H1 (cell line): ENCODE measurements around the gene CLDN6. TPM values are rescaled to one million over a fixed set of nuclear protein-coding genes. Genes with fewer than 3 reads are reported as not detected.

Experiments used
- CTCF ChIA-PET: fragments of 300-600 bp; sonication (Branson Sonifier 250); formaldehyde crosslinking; loops from one replicate; lab custom pipeline; 2021; ENCODE audit not compliant: partially characterized antibody; lab: Charles Lee
- POLR2A ChIA-PET: fragments of 300-600 bp; sonication (Branson Sonifier 250); formaldehyde crosslinking; loops from one replicate; lab custom pipeline; 2021; ENCODE audit warnings: inconsistent platforms; ENCODE audit not compliant: partially characterized antibody; lab: Charles Lee
- DNase-seq, 2 experiments: peaks; one replicate each; pipeline versions ENCODE4 v3.0.0 to v3.0.0-alpha.2; 2010 to 2022; ENCODE audit warnings: low spot score in 2 of 2, low read depth in 1 of 2, mixed read lengths in 1 of 2
- FAIRE-seq: peaks from 2 replicates; lab custom pipeline; 2011; peaks lifted over from hg19 to GRCh38; lab: Jason Lieb, UNC
- H2AFZ ChIP-seq: 2 replicates; pipeline ENCODE4 v1.8.1; 2012; ENCODE audit warnings: low read length, inconsistent platforms
- H2AK5ac ChIP-seq: 2 replicates; pipeline ENCODE4 v1.6.1; 2013; ENCODE audit warnings: low read depth, low read length
- H2BK120ac ChIP-seq: replicated peaks from 2 replicates; pipeline ENCODE3; 2013; ENCODE audit warnings: low read depth, low read length, inconsistent platforms
- H2BK12ac ChIP-seq: 2 replicates; pipeline ENCODE4 v1.6.1; 2013; ENCODE audit warnings: low read depth, low read length
- H2BK15ac ChIP-seq: 2 replicates; pipeline ENCODE4 v1.6.1; 2013; ENCODE audit warnings: low read length
- H2BK20ac ChIP-seq: 2 replicates; pipeline ENCODE4 v1.6.1; 2013; ENCODE audit warnings: low read length
- H2BK5ac ChIP-seq: 2 replicates; pipeline ENCODE4 v1.6.1; 2013; ENCODE audit warnings: low read depth, low read length
- H3K14ac ChIP-seq: 2 replicates; pipeline ENCODE4 v1.6.1; 2013; ENCODE audit warnings: inconsistent platforms; ENCODE audit not compliant: insufficient read length
- H3K18ac ChIP-seq: 2 replicates; pipeline ENCODE4 v1.6.1; 2013; ENCODE audit warnings: low read length; ENCODE audit errors: extremely low read depth
- H3K23ac ChIP-seq: 2 replicates; pipeline ENCODE4 v1.6.1; 2013; ENCODE audit warnings: inconsistent platforms; ENCODE audit not compliant: insufficient read length
- H3K23me2 ChIP-seq: 2 replicates; pipeline ENCODE4 v1.6.1; 2013; ENCODE audit warnings: low read depth, low read length
- H3K27ac ChIP-seq: 2 replicates; pipeline ENCODE4 v1.6.1; 2011; ENCODE audit warnings: low read depth, low read length, inconsistent platforms
- H3K27me3 ChIP-seq, 4 experiments: replicated peaks in 1 of 4; 1 replicate in 1 of 4; 2 replicates in 3 of 4; pipeline versions ENCODE4 v1.6.1 to v1.8.1; 2011 to 2013; ENCODE audit warnings: low read length in 3 of 4, mild to moderate bottlenecking in 3 of 4, inconsistent platforms in 2 of 4, mixed read lengths in 2 of 4, moderate library complexity in 1 of 4; ENCODE audit not compliant: control insufficient read depth in 3 of 4, insufficient read depth in 3 of 4; ENCODE audit errors: extremely low read depth in 1 of 4
- H3K36me3 ChIP-seq, 4 experiments: 2 replicates each; pipeline versions ENCODE4 v1.6.1 to v1.8.1; 2011 to 2013; ENCODE audit warnings: mild to moderate bottlenecking in 4 of 4, low read length in 3 of 4, moderate library complexity in 2 of 4, control low read depth in 1 of 4, inconsistent platforms in 1 of 4; ENCODE audit not compliant: insufficient read depth in 4 of 4, control insufficient read depth in 2 of 4
- H3K4ac ChIP-seq: replicated peaks from 2 replicates; pipeline ENCODE3; 2013; ENCODE audit warnings: low read length, low read depth, mixed read lengths, inconsistent platforms; ENCODE audit not compliant: insufficient read length
- H3K4me1 ChIP-seq, 4 experiments: replicated peaks in 1 of 4; 1 replicate in 1 of 4; 2 replicates in 3 of 4; pipeline versions ENCODE4 v1.6.1 to v1.8.1; 2011 to 2013; ENCODE audit warnings: low read length in 3 of 4, inconsistent platforms in 2 of 4, mixed read lengths in 1 of 4; ENCODE audit not compliant: insufficient read depth in 4 of 4, control insufficient read depth in 3 of 4
- H3K4me2 ChIP-seq, 2 experiments: 2 replicates each; pipeline versions ENCODE4 v1.6.1 to v1.8.1; 2011 to 2013; ENCODE audit warnings: low read depth in 2 of 2, low read length in 2 of 2, control low read depth in 1 of 2, inconsistent platforms in 1 of 2, mild to moderate bottlenecking in 1 of 2; ENCODE audit not compliant: insufficient read depth in 1 of 2
- H3K4me3 ChIP-seq, 4 experiments: fragments of 200-600, 300-600 bp in 1 of 4; sonication (generic), shearing (Covaris generic), sonication (Bioruptor Twin) in 1 of 4; 2 replicates each; pipeline versions ENCODE4 v1.5.1 to v1.8.1; 2011 to 2016; ENCODE audit warnings: low read length in 4 of 4, low read depth in 3 of 4, control low read depth in 2 of 4, inconsistent platforms in 2 of 4, mild to moderate bottlenecking in 2 of 4, mixed read lengths in 1 of 4, moderate library complexity in 1 of 4; ENCODE audit not compliant: insufficient read depth in 2 of 4; ENCODE audit errors: extremely low read depth in 1 of 4
- H3K56ac ChIP-seq: replicated peaks from 2 replicates; pipeline ENCODE3; 2013; ENCODE audit warnings: low read depth, mild to moderate bottlenecking, mixed read lengths, low read length, inconsistent platforms; ENCODE audit not compliant: insufficient read length
- H3K79me1 ChIP-seq: 2 replicates; pipeline ENCODE4 v1.6.1; 2013; ENCODE audit warnings: low read depth, low read length, control low read depth
- H3K79me2 ChIP-seq, 2 experiments: 2 replicates each; pipeline versions ENCODE4 v1.6.1 to v1.8.1; 2012 to 2013; ENCODE audit warnings: low read length in 2 of 2, mild to moderate bottlenecking in 2 of 2, inconsistent platforms in 1 of 2; ENCODE audit not compliant: insufficient read depth in 2 of 2, control insufficient read depth in 1 of 2
- H3K9ac ChIP-seq, 4 experiments: replicated peaks in 1 of 4; 1 replicate in 1 of 4; 2 replicates in 3 of 4; pipeline versions ENCODE4 v1.6.1 to v1.8.1; 2011 to 2013; ENCODE audit warnings: low read depth in 3 of 4, low read length in 3 of 4, control low read depth in 2 of 4, mild to moderate bottlenecking in 2 of 4, moderate library complexity in 2 of 4, inconsistent platforms in 1 of 4; ENCODE audit errors: extremely low read depth in 1 of 4
- H3K9me3 ChIP-seq, 2 experiments: 2 replicates each; pipeline versions ENCODE4 v1.6.1 to v1.8.1; 2012 to 2013; ENCODE audit warnings: mild to moderate bottlenecking in 2 of 2, moderate library complexity in 2 of 2, control low read depth in 1 of 2, inconsistent platforms in 1 of 2, low read depth in 1 of 2, low read length in 1 of 2, mixed read lengths in 1 of 2; ENCODE audit not compliant: insufficient read depth in 2 of 2
- H4K20me1 ChIP-seq, 2 experiments: replicated peaks in 1 of 2; 2 replicates each; pipeline versions ENCODE3 to v1.8.1; 2011 to 2013; ENCODE audit warnings: inconsistent platforms in 2 of 2, low read length in 2 of 2, mild to moderate bottlenecking in 1 of 2; ENCODE audit not compliant: insufficient read depth in 2 of 2, control insufficient read depth in 1 of 2
- H4K5ac ChIP-seq: 2 replicates; pipeline ENCODE4 v1.6.1; 2013; ENCODE audit warnings: low read length, low read depth, mixed read lengths, inconsistent platforms; ENCODE audit not compliant: insufficient read length
- H4K8ac ChIP-seq: 2 replicates; pipeline ENCODE4 v1.8.0; 2013; ENCODE audit warnings: mild to moderate bottlenecking, moderate library complexity, low read length, inconsistent platforms; ENCODE audit not compliant: insufficient read depth; ENCODE audit errors: extremely low read depth
- H4K91ac ChIP-seq: replicated peaks from 2 replicates; pipeline ENCODE3; 2013; ENCODE audit warnings: low read length, mixed read lengths, inconsistent platforms; ENCODE audit not compliant: insufficient read length
- ASH2L ChIP-seq: fragments of 200-600, 300-600 bp; sonication (generic); IDR thresholded peaks from one replicate; pipeline ENCODE4 v1.7.1; 2017; ENCODE audit warnings: low read length
- BCL11A ChIP-seq, 2 experiments: IDR thresholded peaks; one replicate each; pipeline ENCODE4 v1.6.1; 2011; ENCODE audit warnings: low read depth in 2 of 2, low read length in 2 of 2, mild to moderate bottlenecking in 2 of 2
- E2F6 ChIP-seq: IDR thresholded peaks from 2 replicates; pipeline ENCODE4 v1.6.1; 2012; ENCODE audit warnings: inconsistent platforms
- JUN ChIP-seq: IDR thresholded peaks from 2 replicates; pipeline ENCODE4 v1.6.1; 2011; ENCODE audit warnings: low read depth, mild to moderate bottlenecking, improper control_type of control experiment, low read length
- NRF1 ChIP-seq: IDR thresholded peaks from 2 replicates; pipeline ENCODE4 v1.6.1; 2011; ENCODE audit warnings: mild to moderate bottlenecking, low read depth, low read length, improper control_type of control experiment
- SIN3A ChIP-seq, 2 experiments: IDR thresholded peaks in 1 of 2; conservative IDR thresholded peaks in 1 of 2; 2 replicates each; pipeline ENCODE4 v1.6.1; 2011 to 2012; ENCODE audit warnings: low read length in 2 of 2, improper control_type of control experiment in 1 of 2, low read depth in 1 of 2, mild to moderate bottlenecking in 1 of 2
- TAF1 ChIP-seq: IDR thresholded peaks from 2 replicates; pipeline ENCODE4 v1.6.1; 2011; ENCODE audit warnings: mild to moderate bottlenecking, low read depth, low read length
- WGBS, 2 experiments: shearing (Covaris generic) in 1 of 2; methylation state at CpG; one replicate each; pipeline versions ENCODE4 v1.1.6 to v1.1.7; 2013 to 2015; ENCODE audit warnings: low lambda C conversion rate in 2 of 2, mixed read lengths in 2 of 2, inconsistent platforms in 1 of 2, low coverage in 1 of 2, missing lambda C conversion rate in 1 of 2; ENCODE audit not compliant: insufficient replicate concordance in 2 of 2, insufficient coverage in 1 of 2, insufficient read length in 1 of 2; ENCODE audit errors: extremely low coverage in 1 of 2, missing lambda C conversion rate in 1 of 2; 5-methylcytosine and 5-hydroxymethylcytosine counted together
- polyA plus RNA-seq, 7 experiments: library from polyadenylated mRNA; depleted of rRNA in 3 of 7; stranded (reverse) in 5 of 7; unstranded in 2 of 7; fragments of >200 nt in 5 of 7; fragments of 200-250 nt in 2 of 7; gene quantifications; 1 replicate in 5 of 7; 2 replicates in 1 of 7; 4 replicates in 1 of 7; pipeline versions ENCODE4 v1.2.1 to v1.2.3, GENCODE V29; 2011 to 2013; ENCODE audit warnings: missing spikeins in 2 of 7, mixed read lengths in 2 of 7
- total RNA-seq: library from RNA; stranded (reverse); fragmentation: NEBNext Ultra II Directional; extraction: Animal tissue kit (Norgen Biotek cat#: 25700); gene quantifications from 2 replicates; pipeline ENCODE4 v1.2.1, GENCODE V29; 2021

CLDN6 gene
- total and polyA plus RNA-seq, 2 of the 8 experiments (the other 6 are each of a cell fraction or from before 2014, with no cell fraction given), result 747 to 1,115 TPM

DNA sequence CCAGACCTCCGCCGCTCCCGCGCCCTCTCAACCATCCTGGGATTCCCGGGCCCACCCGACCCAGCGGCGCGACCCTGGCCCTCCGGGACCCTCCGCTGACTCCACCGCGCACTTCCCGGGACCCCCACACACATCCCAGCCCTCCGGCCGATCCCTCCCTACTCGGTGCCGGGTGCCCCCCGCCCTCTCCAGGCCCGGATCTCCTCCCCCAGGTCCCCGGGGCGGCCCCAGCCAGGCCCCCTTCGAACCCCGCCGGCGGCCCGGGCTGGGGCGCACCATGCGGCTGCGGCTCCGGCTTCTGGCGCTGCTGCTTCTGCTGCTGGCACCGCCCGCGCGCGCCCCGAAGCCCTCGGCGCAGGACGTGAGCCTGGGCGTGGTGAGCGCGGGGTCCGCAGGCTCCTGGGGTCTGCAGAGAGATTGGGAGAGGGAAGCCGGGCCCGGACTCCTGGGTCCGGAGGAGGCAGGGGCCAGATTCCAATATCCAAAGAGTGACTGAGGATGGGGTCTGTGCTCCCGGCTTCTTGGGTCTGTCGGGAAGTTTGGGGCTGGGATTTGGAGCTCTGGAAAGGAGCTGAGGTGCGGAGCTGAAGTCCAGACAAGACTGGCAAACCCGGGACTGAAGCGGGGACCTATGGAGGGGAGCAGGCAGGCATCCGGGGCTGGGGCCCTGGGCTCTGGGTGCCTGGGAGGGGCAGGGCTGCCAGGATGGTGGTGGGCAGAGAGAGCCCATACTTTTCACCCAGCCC is 28.8 kb upstream of the CLDN6 start:
- no peak overlapping the region for H2BK20ac ChIP-seq
- peak overlapping the region; percentile 97 for H4K5ac ChIP-seq
- H3K36me3 ChIP-seq, result no peaks in the 10 kb centered on the region
- peak overlapping the region; percentile 79; the same call in 1 of the 2 replicates for H4K8ac ChIP-seq
- peak overlapping the region; percentile 66 to 89 (median 80) for H3K4me3 ChIP-seq
- H2BK120ac ChIP-seq, result no peak overlapping the region
- FAIRE-seq, result no peak
- H2AK5ac ChIP-seq, result no peak overlapping the region
- H3K14ac ChIP-seq, result no peak overlapping the region
- no peak overlapping the region for H3K27ac ChIP-seq
- no peak overlapping the region; the same call in 1 of the 2 replicates for H2BK5ac ChIP-seq
- H3K79me1 ChIP-seq, result no peaks in the 10 kb centered on the region
- no peaks in the 10 kb centered on the region for H3K9me3 ChIP-seq
- CTCF ChIA-PET, result interaction anchor here (0.6 to 7.4 kb wide), 12 partner anchors 8 to 1355 kb away, joined by 3 to 117 read pairs (median 6); partner anchors contain the start of genes ZNF213 and ZSCAN10
- H2BK15ac ChIP-seq, result no peak overlapping the region
- POLR2A ChIA-PET, result interaction anchor here (0.8 to 6.1 kb wide), 24 partner anchors 9 to 143 kb away, joined by 3 to 94 read pairs (median 6); partner anchors contain the start of genes CLDN6, HCFC1R1, IL32 and PAQR4
- peak overlapping the region; percentile 54 for H4K91ac ChIP-seq
- 3% methylated on average over 27 of the region's 54 CpGs; no CpG with 5 or more reads in 1 of the 2 experiments for whole genome bisulfite sequencing, 2 experiments
- H3K27me3 ChIP-seq, result peaks cover 0 to 8% (median 3%) of the 10 kb centered on the region in 4 experiments; a peak in 6 of 7 replicates
- H3K56ac ChIP-seq, result peak overlapping the region; percentile 16
- peaks cover 0 to 5% of the 10 kb centered on the region in 2 experiments; a peak in 1 of 4 replicates for H3K79me2 ChIP-seq
- peak overlapping the region in 3 of 4 experiments; percentile 5 to 57 (median 31); a peak in 2 of 7 replicates for H3K9ac ChIP-seq
- TF ChIP-seq ASH2L, result peak; percentile 9
- peak; percentile 43; the same call in 1 of the 2 replicates for TF ChIP-seq TAF1
- no peak for TF ChIP-seq JUN
- no peak for TF ChIP-seq BCL11A (IDR thresholded peaks at IDR 0.05; ENCODE audit: low read depth in 2 of 2, low read length in 2 of 2)
- no peak for TF ChIP-seq NRF1
- peak; percentile 20 for TF ChIP-seq E2F6
- peak in 1 of 2 experiments; percentile 70; a peak in 1 of 4 replicates for TF ChIP-seq SIN3A (conservative IDR thresholded peaks at IDR 0.05 in 1 of 2, IDR thresholded peaks at IDR 0.05 in 1 of 2; ENCODE audit: low read depth in 1 of 2, low read length in 2 of 2)
- TF ChIP-seq, all 59 proteins: peak for 4
- no peak overlapping the region for H3K4ac ChIP-seq
- no peak overlapping the region for H2BK12ac ChIP-seq
- peak overlapping the region; percentile 79 to 84 for H3K4me2 ChIP-seq
- H3K23ac ChIP-seq, result no peak overlapping the region
- peak in 1 of 2 experiments; percentile 84 for DNase-seq
- no peak overlapping the region for H2AFZ ChIP-seq
- peaks cover 0 to 16% of the 10 kb centered on the region in 2 experiments for H4K20me1 ChIP-seq
- H3K18ac ChIP-seq, result peak overlapping the region; percentile 48
- H3K23me2 ChIP-seq, result peaks cover 6% of the 10 kb centered on the region; the same call in 1 of the 2 replicates
- H3K4me1 ChIP-seq, result peaks cover 0 to 3% (median 0%) of the 10 kb centered on the region in 4 experiments; a peak in 3 of 7 replicates
